GM12878 (cell line): ENCODE measurements around the gene CACYBP. TPM values are rescaled to one million over a fixed set of nuclear protein-coding genes. Genes with fewer than 3 reads are reported as not detected.

Experiments
- ATAC-seq: fragments of 200-7000 bp; cut with Tn5 transposase; 3 replicates; pipeline ENCODE4 v1.9.1; 2020; ENCODE audit warnings: mild to moderate bottlenecking, moderate library complexity
- BruUV-seq: library from RNA; stranded (reverse); fragments of 400-500 nt; replicated peaks from 2 replicates; lab custom pipeline; 2021; lab: Mats Ljungman, UMichigan
- CTCF ChIA-PET: fragments of 300-600 bp; sonication (Branson Sonifier 250); formaldehyde crosslinking; extraction: SDS; loops from one replicate; lab custom pipeline; 2021; ENCODE audit warnings: inconsistent platforms; lab: Yijun Ruan, JAX
- POLR2A ChIA-PET: fragments of 350-600 bp; formaldehyde crosslinking; extraction: SDS; loops from one replicate; lab custom pipeline; 2021; ENCODE audit warnings: inconsistent platforms; lab: Charles Lee
- RAD21 ChIA-PET: fragments of 300-600 bp; sonication (Branson Sonifier 250); formaldehyde crosslinking; loops from one replicate; lab custom pipeline; 2023; ENCODE audit warnings: antibody characterized with exemption; ENCODE audit not compliant: unreplicated experiment; lab: Charles Lee
- SMC1A ChIA-PET: fragments of 300-600 bp; sonication (Branson Sonifier 250); formaldehyde crosslinking; loops from one replicate; lab custom pipeline; 2023; ENCODE audit not compliant: unreplicated experiment, uncharacterized antibody; lab: Charles Lee
- DNase-seq: peaks from one replicate; pipeline ENCODE4 v3.0.0-alpha.2; 2011; ENCODE audit warnings: low read depth, low spot score
- FAIRE-seq: peaks from 3 replicates; lab custom pipeline; 2011; peaks lifted over from hg19 to GRCh38; lab: Jason Lieb, UNC
- H2AFZ ChIP-seq: 2 replicates; pipeline ENCODE4 v1.6.0; 2011; ENCODE audit warnings: low read depth, low read length, control low read depth; ENCODE audit not compliant: control insufficient read depth
- H3K27ac ChIP-seq: 2 replicates; pipeline ENCODE4 v1.5.1; 2011; ENCODE audit warnings: control low read depth; ENCODE audit not compliant: control insufficient read depth, insufficient read depth
- H3K27me3 ChIP-seq, 2 experiments: replicated peaks in 1 of 2; 2 replicates each; pipeline versions ENCODE4 v1.6.0 to v1.6.1; 2011; ENCODE audit warnings: low read length in 1 of 2; ENCODE audit not compliant: control insufficient read depth in 2 of 2, insufficient read depth in 2 of 2
- H3K36me3 ChIP-seq, 2 experiments: 2 replicates each; pipeline ENCODE4 v1.5.1; 2011; ENCODE audit warnings: low read length in 1 of 2; ENCODE audit not compliant: control insufficient read depth in 2 of 2, insufficient read depth in 2 of 2
- H3K4me1 ChIP-seq: 2 replicates; pipeline ENCODE4 v1.6.1; 2011; ENCODE audit warnings: mild to moderate bottlenecking, low read length, moderate library complexity, mixed read lengths; ENCODE audit not compliant: control insufficient read depth, insufficient read depth
- H3K4me2 ChIP-seq: 2 replicates; pipeline ENCODE4 v1.6.0; 2011; ENCODE audit warnings: control low read depth; ENCODE audit not compliant: control insufficient read depth, insufficient read depth
- H3K4me3 ChIP-seq: fragments of 200-600 bp; sonication (generic); 2 replicates; pipeline ENCODE4 v1.5.1; 2016
- H3K79me2 ChIP-seq: 2 replicates; pipeline ENCODE4 v1.6.0; 2011; ENCODE audit warnings: low read length; ENCODE audit not compliant: control insufficient read depth, insufficient read depth
- H3K9ac ChIP-seq: 2 replicates; pipeline ENCODE4 v1.8.0; 2011; ENCODE audit warnings: low read length, control low read depth, mixed read lengths; ENCODE audit not compliant: control insufficient read depth, insufficient read depth
- H3K9me3 ChIP-seq: replicated peaks from 3 replicates; pipeline ENCODE4 v1.5.1; 2011; ENCODE audit warnings: mild to moderate bottlenecking, low read length; ENCODE audit not compliant: control insufficient read depth, insufficient read depth
- H4K20me1 ChIP-seq: 2 replicates; pipeline ENCODE4 v1.6.0; 2011; ENCODE audit not compliant: control insufficient read depth, insufficient read depth
- CHD2 ChIP-seq: IDR thresholded peaks from 2 replicates; pipeline ENCODE4 v1.6.1; 2011; ENCODE audit warnings: low read depth, low read length, improper control_type of control experiment, borderline replicate concordance
- EP300 ChIP-seq, 2 experiments: fragments of 150-350 bp in 1 of 2; IDR thresholded peaks; 2 replicates each; pipeline ENCODE4 v1.6.1; 2011 to 2012; ENCODE audit warnings: low read depth in 2 of 2, low read length in 2 of 2, borderline replicate concordance in 1 of 2, improper control_type of control experiment in 1 of 2, inconsistent platforms in 1 of 2; ENCODE audit not compliant: control insufficient read depth in 1 of 2
- GABPA ChIP-seq: IDR thresholded peaks from 2 replicates; pipeline ENCODE4 v1.6.1; 2014; ENCODE audit warnings: antibody characterized with exemption, low read depth, mild to moderate bottlenecking, inconsistent platforms
- HDAC6 ChIP-seq: fragments of 200-600 bp; sonication (generic); IDR thresholded peaks from one replicate; pipeline ENCODE4 v1.8.0; 2017; ENCODE audit warnings: antibody characterized with exemption; ENCODE audit not compliant: unreplicated experiment
- IRF5 ChIP-seq: fragments of 450-650 bp; IDR thresholded peaks from 2 replicates; pipeline ENCODE4 v1.6.1; 2017; ENCODE audit warnings: borderline replicate concordance
- NR2C1 ChIP-seq: fragments of 450-650 bp; IDR thresholded peaks from 2 replicates; pipeline ENCODE4 v1.6.1; 2017; ENCODE audit warnings: antibody characterized with exemption, mild to moderate bottlenecking, moderate library complexity
- STAT1 ChIP-seq: fragments of 450-650 bp; conservative IDR thresholded peaks from 2 replicates; pipeline ENCODE4 v1.6.1; 2014; ENCODE audit warnings: antibody characterized with exemption, mild to moderate bottlenecking
- TCF7 ChIP-seq: IDR thresholded peaks from 2 replicates; pipeline ENCODE4 v1.6.1; 2014; ENCODE audit warnings: antibody characterized with exemption, borderline replicate concordance
- YY1 ChIP-seq: IDR thresholded peaks from 2 replicates; pipeline ENCODE4 v1.6.1; 2011; ENCODE audit warnings: low read depth, mild to moderate bottlenecking, low read length
- ZBTB11 ChIP-seq: fragments of 450-650 bp; formaldehyde crosslinking; IDR thresholded peaks from 2 replicates; pipeline ENCODE4 v1.5.0; 2022; ENCODE audit warnings: mild to moderate bottlenecking, missing genetic modification characterization
- ZNF384 ChIP-seq: IDR thresholded peaks from 2 replicates; pipeline ENCODE4 v1.6.1; 2012; ENCODE audit warnings: low read depth, mild to moderate bottlenecking, low read length, improper control_type of control experiment, borderline replicate concordance
- ZNF622 ChIP-seq: fragments of 450-650 bp; IDR thresholded peaks from 2 replicates; pipeline ENCODE4 v1.6.1; 2017; ENCODE audit warnings: mild to moderate bottlenecking, inconsistent platforms
- WGBS: methylation state at CpG from one replicate; pipeline ENCODE4 v1.1.6; 2016; ENCODE audit warnings: low lambda C conversion rate; ENCODE audit not compliant: insufficient replicate concordance, insufficient coverage; ENCODE audit errors: missing lambda C conversion rate; 5-methylcytosine and 5-hydroxymethylcytosine counted together
- in situ Hi-C: fragments of 300-500 bp; cut with MboI; formaldehyde crosslinking; loops from 9 replicates; pipeline ENCODE4 v1.14.3; 2018; ENCODE audit warnings: mixed read lengths
- intact Hi-C: fragments of 100-400 bp; cut with micrococcal nuclease; formaldehyde crosslinking; loops from one replicate; pipeline ENCODE4 v1.14.2; 2022; ENCODE audit not compliant: unreplicated experiment
- polyA plus RNA-seq, 11 experiments: library from polyadenylated mRNA; depleted of rRNA in 4 of 11; unstranded in 6 of 11; stranded (reverse) in 5 of 11; fragments of >200 nt; fragmentation: Nextera tagmentation in 4 of 11; fragmentation: Illumina TruSeq in 1 of 11; extraction: Ambion mirVana in 4 of 11; extraction: Trizol in 1 of 11; gene quantifications; 1 replicate in 1 of 11; 2 replicates in 10 of 11; pipeline versions ENCODE4 v1.2.1 to v1.2.3, GENCODE V29; 2011 to 2016; ENCODE audit warnings: inconsistent platforms in 2 of 11, missing spikeins in 2 of 11, low read depth in 1 of 11
- total RNA-seq, 4 experiments: library from RNA; depleted of rRNA in 3 of 4; stranded (reverse); fragments of >200 nt in 3 of 4; fragmentation: Illumina TruSeq in 1 of 4; extraction: Trizol in 1 of 4; gene quantifications; 2 replicates each; pipeline versions ENCODE4 v1.2.1 to v1.2.3, GENCODE V29; 2013 to 2021

Gene CACYBP
- total and polyA plus RNA-seq, 10 of the 15 experiments (the other 5 are each of a cell fraction or from before 2014, with no cell fraction given), result 77.7 to 488 (median 218) TPM

GRCh38 chr1:174956086-174956485 lies 43.7 kb upstream of the CACYBP start:
- peaks cover 25% of the 10 kb centered on the region for H3K4me1 ChIP-seq
- ChIA-PET POLR2A (interaction anchor here (1.0 to 2.5 kb wide), 3 partner anchors 9 to 43 kb away, joined by 6 to 14 read pairs (median 11); partner anchors contain the start of gene CACYBP), CTCF (interaction anchor here (1.5 kb wide), 1 partner anchor 27 kb away, joined by 4 read pairs; no protein-coding TSS in a partner anchor), RAD21 (interaction anchor here (1.0 to 1.2 kb wide), 2 partner anchors 10 to 33 kb away, joined by 3 to 4 read pairs; no protein-coding TSS in a partner anchor), SMC1A (interaction anchor here (1.0 to 1.2 kb wide), 2 partner anchors 12 to 15 kb away, joined by 4 to 5 read pairs; no protein-coding TSS in a partner anchor)
- BruUV-seq, result no TSS peak
- TF ChIP-seq STAT1 (no peak), ZNF622 (no peak), ZNF384 (no peak), CHD2 (no peak), GABPA (no peak), YY1 (no peak)
- DNase-seq (no peak), FAIRE-seq (no peak), ATAC-seq (no peak)
- no peaks in the 10 kb centered on the region for H3K79me2 ChIP-seq
- H3K27ac ChIP-seq, result no peak overlapping the region
- intact Hi-C loops (no loop called here), in situ Hi-C loops (no loop called here)
- no peaks in the 10 kb centered on the region for H3K9me3 ChIP-seq
- H3K4me3 ChIP-seq, result no peak overlapping the region
- no peaks in the 10 kb centered on the region for H4K20me1 ChIP-seq
- no peaks in the 10 kb centered on the region for H3K27me3 ChIP-seq
- H3K9ac ChIP-seq, result no peak overlapping the region
- peaks cover 0 to 6% of the 10 kb centered on the region in 2 experiments; a peak in 1 of 4 replicates for H3K36me3 ChIP-seq
- WGBS, result 93% methylated on average over 3 of the region's 3 CpGs
- H3K4me2 ChIP-seq, result no peak overlapping the region
- no peak overlapping the region for H2AFZ ChIP-seq

DNA sequence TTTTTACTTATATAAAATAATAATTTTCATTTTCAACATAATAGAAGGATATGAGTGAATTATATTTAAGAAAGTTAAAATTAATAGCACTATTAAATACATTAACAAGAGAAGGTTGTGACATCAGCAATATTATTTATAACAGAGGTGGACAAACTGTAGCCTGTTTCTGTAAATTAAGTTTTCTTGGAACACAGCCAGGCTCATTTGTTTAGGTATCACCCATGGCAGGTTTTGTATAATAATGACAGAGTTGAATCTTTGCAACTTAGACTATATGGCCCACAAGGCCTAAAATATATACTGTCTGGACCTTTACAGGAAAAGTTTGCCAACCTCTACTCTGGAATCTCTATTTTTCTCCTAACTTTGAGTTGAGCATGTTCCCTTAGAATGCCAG lies 42.8 kb upstream of the CACYBP start:
- ChIA-PET RAD21 (interaction anchor here (1.0 to 1.4 kb wide), 3 partner anchors 9 to 32 kb away, joined by 3 to 4 read pairs (median 4); no protein-coding TSS in a partner anchor), POLR2A (interaction anchor here (0.6 to 2.5 kb wide), 4 partner anchors 9 to 74 kb away, joined by 5 to 14 read pairs (median 8); partner anchors contain the start of gene CACYBP), SMC1A (interaction anchor here (1.0 to 1.4 kb wide), 6 partner anchors 9 to 42 kb away, joined by 3 to 5 read pairs (median 4); partner anchors contain the start of gene CACYBP), CTCF (interaction anchor here (0.7 to 2.0 kb wide), 4 partner anchors 9 to 140 kb away, joined by 4 to 6 read pairs (median 4); no protein-coding TSS in a partner anchor)
- H3K27me3 ChIP-seq, result no peaks in the 10 kb centered on the region
- no peaks in the 10 kb centered on the region for H4K20me1 ChIP-seq
- no peak overlapping the region for H3K4me3 ChIP-seq
- intact Hi-C loops (no loop called here), in situ Hi-C loops (no loop called here)
- H2AFZ ChIP-seq, result no peak overlapping the region
- no peaks in the 10 kb centered on the region for H3K9me3 ChIP-seq
- FAIRE-seq, result no peak
- H3K4me1 ChIP-seq, result peaks cover 25% of the 10 kb centered on the region
- no peak overlapping the region for H3K9ac ChIP-seq
- no peaks in the 10 kb centered on the region for H3K79me2 ChIP-seq
- H3K27ac ChIP-seq, result no peak overlapping the region
- H3K36me3 ChIP-seq, result peaks cover 0 to 9% of the 10 kb centered on the region in 2 experiments; a peak in 1 of 4 replicates
- no peak for DNase-seq
- ATAC-seq, result no peak
- no peak overlapping the region; the same call in 1 of the 2 replicates for H3K4me2 ChIP-seq
- no TSS peak for BruUV-seq
- no peak for TF ChIP-seq CHD2
- TF ChIP-seq ZBTB11 (CRISPR knock-in tag), result no peak
- TF ChIP-seq EP300 (IDR thresholded peaks at IDR 0.05; ENCODE audit: borderline replicate concordance in 1 of 2, control insufficient read depth in 1 of 2, low read depth in 2 of 2, low read length in 2 of 2), result no peak
- no peak for TF ChIP-seq HDAC6
- TF ChIP-seq TCF7, result no peak
- no peak for TF ChIP-seq NR2C1
- TF ChIP-seq IRF5, result no peak
